ENCODE results near the gene FGFRL1.

DNA sequence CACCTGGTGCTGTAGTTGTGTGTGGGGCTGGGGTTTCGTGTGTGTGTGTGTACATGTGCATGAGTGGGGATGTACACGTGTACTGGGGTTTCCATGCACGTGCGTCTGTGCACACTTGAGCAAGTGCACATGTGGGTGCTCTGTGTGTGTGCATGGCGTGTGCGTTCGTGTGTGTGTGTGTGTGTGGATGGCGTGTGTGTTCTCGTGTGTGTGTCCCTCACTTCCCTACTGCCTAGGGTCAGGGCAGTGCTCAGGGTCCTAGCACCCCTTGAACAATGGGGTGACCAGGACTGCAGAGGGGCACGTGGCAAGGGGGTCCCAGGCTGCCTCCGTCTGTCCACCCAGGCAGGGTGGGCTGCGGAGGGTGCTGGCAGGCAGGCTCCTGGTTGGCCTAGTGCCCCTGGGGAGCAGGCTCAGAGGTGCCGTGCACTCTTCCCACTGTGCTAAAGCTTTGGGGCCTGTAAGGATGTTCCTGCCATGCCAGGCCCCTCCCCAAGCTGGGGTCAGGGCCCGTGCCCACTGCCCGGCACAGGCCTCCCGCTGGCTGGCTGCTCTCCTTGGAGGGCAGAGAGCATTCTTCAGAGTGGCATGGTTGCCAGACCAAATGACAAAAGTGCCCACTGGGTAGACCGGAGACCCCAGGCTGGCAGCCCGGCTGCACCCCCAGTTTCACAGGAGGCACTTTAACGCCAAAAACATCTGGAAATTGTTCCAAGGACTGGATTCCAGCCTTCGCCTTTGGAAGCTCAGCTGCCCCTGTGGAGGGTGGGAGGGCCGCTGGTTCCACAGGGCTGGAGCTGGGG, 29.1 kb downstream of the FGFRL1 start:
- no peak for TF ChIP-seq POLR2A (IDR thresholded peaks at IDR 0.05; ENCODE audit: low read length)
- TF ChIP-seq GATA1 (IDR thresholded peaks at IDR 0.05; ENCODE audit: low read depth, low read length): no peak
